Measurements from ENCODE around the gene LRRC1.
A peak's percentile ranks its signal among the peaks of the same experiment; 100 is the strongest.
"Not testable (repeated sequence)": the region's sequence is repeated elsewhere in the genome, so short reads cannot be mapped to it uniquely, and the experiment has no call there.

The LRRC1 gene

GRCh38 chr6:53793318-53794136 is 1.3 kb upstream of the LRRC1 start:
- peak; percentile 11 for DNase-seq

- DNase-seq: peak; percentile 24
Observed at GRCh38 chr6:53794137-53794719, 577 bp upstream of the LRRC1 start.

GRCh38 chr6:53795340-53795701 is 516 bp downstream of the LRRC1 start:
- no peak for DNase-seq

GRCh38 chr6:53795702-53796450 is 1.1 kb downstream of the LRRC1 start:
- no peak for DNase-seq

GRCh38 chr6:53796451-53796780 is 1.6 kb downstream of the LRRC1 start:
- no peak for DNase-seq

- no peak for DNase-seq
Observed at GRCh38 chr6:53796791-53797190, 2.0 kb downstream of the LRRC1 start.

GRCh38 chr6:53797304-53797703 is 2.5 kb downstream of the LRRC1 start:
- no peak for DNase-seq

- DNase-seq: no peak
Observed at GRCh38 chr6:53799340-53799739, 4.5 kb downstream of the LRRC1 start.

GRCh38 chr6:53801022-53801421 is 6.2 kb downstream of the LRRC1 start:
- DNase-seq: no peak

- no peak for DNase-seq
Observed at GRCh38 chr6:53802582-53802981, 7.8 kb downstream of the LRRC1 start.

GRCh38 chr6:53803081-53803860 is 8.5 kb downstream of the LRRC1 start:
- DNase-seq: no peak

GRCh38 chr6:53805016-53805415 is 10.2 kb downstream of the LRRC1 start:
- no peak for DNase-seq

GRCh38 chr6:53805725-53806124 is 10.9 kb downstream of the LRRC1 start:
- no peak for DNase-seq

GRCh38 chr6:53807606-53808005 is 12.8 kb downstream of the LRRC1 start:
- DNase-seq: not testable (repeated sequence)

- DNase-seq: no peak
Observed at GRCh38 chr6:53808302-53808881, 13.6 kb downstream of the LRRC1 start.

- DNase-seq: no peak
Observed at GRCh38 chr6:53809691-53810090, 14.9 kb downstream of the LRRC1 start.

- DNase-seq: no peak
Observed at GRCh38 chr6:53811082-53811481, 16.3 kb downstream of the LRRC1 start.

GRCh38 chr6:53811746-53812145 is 16.9 kb downstream of the LRRC1 start:
- DNase-seq: no peak

- no peak for DNase-seq
Observed at GRCh38 chr6:53813096-53813495, 18.3 kb downstream of the LRRC1 start.

- DNase-seq: no peak
Observed at GRCh38 chr6:53813801-53814200, 19.0 kb downstream of the LRRC1 start.

GRCh38 chr6:53814353-53814752 is 19.5 kb downstream of the LRRC1 start:
- DNase-seq: no peak

- DNase-seq: no peak
Observed at GRCh38 chr6:53815381-53816119, 20.7 kb downstream of the LRRC1 start.

Data from activated T-cell treated with anti-CD3 and anti-CD28 coated beads for 4 hours (primary cell).